ENCODE data around the gene RETREG1.

Gene RETREG1

GRCh38 chr5:16570121-16570815 lies 46.5 kb downstream of the RETREG1 start:
- Histone ChIP-seq H3K36me3 (ENCODE audit: control insufficient read depth in 2 of 2, insufficient read depth in 1 of 2, low read length in 2 of 2) (no peaks in the 10 kb centered on the region), H3K4me1 (ENCODE audit: control insufficient read depth, insufficient read depth, low read length) (no peaks in the 10 kb centered on the region), H3K4me3 (ENCODE audit: low read depth, low read length) (no peak overlapping the region), H3K27ac (ENCODE audit: extremely low read depth, low read depth, low read length) (no peak overlapping the region), H3K9me3 (ENCODE audit: control insufficient read depth, insufficient read depth, low read depth, low read length) (no peaks in the 10 kb centered on the region)
- ChIA-PET POLR2A (no interaction called here), CTCF (interaction anchor here (0.9 to 12.8 kb wide), 3 partner anchors 16 to 620 kb away, joined by 3 to 125 read pairs (median 8); no protein-coding TSS in a partner anchor)
- TF ChIP-seq ZFP3 (tag by site-specific recombination; IDR thresholded peaks at IDR 0.05; ENCODE audit: low read depth), result no peak
- no peak for TF ChIP-seq ZNF423 (tag by site-specific recombination; IDR thresholded peaks at IDR 0.05)
- TF ChIP-seq ZFP69B (tag by site-specific recombination; IDR thresholded peaks at IDR 0.05), result no peak
- TF ChIP-seq ZSCAN23 (tag by site-specific recombination; IDR thresholded peaks at IDR 0.05), result no peak
- TF ChIP-seq ZXDB (tag by site-specific recombination; IDR thresholded peaks at IDR 0.05), result no peak
- no peak for TF ChIP-seq ZSCAN18 (tag by site-specific recombination; IDR thresholded peaks at IDR 0.05)
- no peak for TF ChIP-seq ZNF510 (tag by site-specific recombination; IDR thresholded peaks at IDR 0.05; ENCODE audit: insufficient replicate concordance)
- no peak for TF ChIP-seq KLF17 (tag by site-specific recombination; IDR thresholded peaks at IDR 0.05)
- no peak for TF ChIP-seq ZNF37A (tag by site-specific recombination; IDR thresholded peaks at IDR 0.05)
- no peak for TF ChIP-seq ZNF561 (tag by site-specific recombination; IDR thresholded peaks at IDR 0.05; ENCODE audit: borderline replicate concordance)
- no peak for TF ChIP-seq MEIS1 (CRISPR knock-in tag; IDR thresholded peaks at IDR 0.05; ENCODE audit: borderline replicate concordance)
- TF ChIP-seq ZNF433 (tag by site-specific recombination; IDR thresholded peaks at IDR 0.05; ENCODE audit: low read depth), result no peak
- TF ChIP-seq ZNF785 (tag by site-specific recombination; IDR thresholded peaks at IDR 0.05), result no peak
- no peak for TF ChIP-seq ZNF449 (tag by site-specific recombination; IDR thresholded peaks at IDR 0.05)
- no peak for TF ChIP-seq ZNF629 (tag by site-specific recombination; IDR thresholded peaks at IDR 0.05)

- Histone ChIP-seq H3K4me3 (ENCODE audit: low read depth, low read length) (no peak overlapping the region), H3K27ac (ENCODE audit: extremely low read depth, low read depth, low read length) (no peak overlapping the region), H3K36me3 (ENCODE audit: control insufficient read depth in 2 of 2, insufficient read depth in 1 of 2, low read length in 2 of 2) (no peaks in the 10 kb centered on the region), H3K4me1 (ENCODE audit: control insufficient read depth, insufficient read depth, low read length) (no peaks in the 10 kb centered on the region), H3K9me3 (ENCODE audit: control insufficient read depth, insufficient read depth, low read depth, low read length) (no peaks in the 10 kb centered on the region)
- TF ChIP-seq HOXD13 (CRISPR knock-in tag; IDR thresholded peaks at IDR 0.05; ENCODE audit: borderline replicate concordance), result no peak
- no peak for TF ChIP-seq ZNF610 (tag by site-specific recombination; IDR thresholded peaks at IDR 0.05; ENCODE audit: borderline replicate concordance)
- no peak for TF ChIP-seq ZNF629 (tag by site-specific recombination; IDR thresholded peaks at IDR 0.05)
- peak; percentile 25; the same call in 1 of the 2 replicates for TF ChIP-seq ZBTB44 (tag by site-specific recombination; IDR thresholded peaks at IDR 0.05)
- 0 out of 2 replicates have a peak, but pooled peaks have one; percentile 9 for TF ChIP-seq ZIC2 (tag by site-specific recombination; IDR thresholded peaks at IDR 0.05)
- ChIA-PET POLR2A (no interaction called here), CTCF (interaction anchor here (1.4 to 12.8 kb wide), 4 partner anchors 10 to 621 kb away, joined by 5 to 125 read pairs (median 7); no protein-coding TSS in a partner anchor)
These were observed 47.8 kb downstream of the RETREG1 start for GRCh38 chr5:16568875-16569580.
